ENCODE results near the gene RALB. TPM values are rescaled to one million over a fixed set of nuclear protein-coding genes. Genes with fewer than 3 reads are reported as not detected.

Gene RALB
- total RNA-seq, 1 donor from 2014 or later, result 45.2 TPM

GRCh38 chr2:120237491-120237902, 15.2 kb upstream of the RALB start:
- no peak for DNase-seq (ENCODE audit: low read depth)
- TF ChIP-seq CTCF (IDR thresholded peaks at IDR 0.05; ENCODE audit: insufficient read depth, low read length, poor library complexity, severe bottlenecking), result no peak
- Histone ChIP-seq H3K27me3 (ENCODE audit: control insufficient read depth, insufficient read depth, low read length) (no peaks in the 10 kb centered on the region), H3K36me3 (ENCODE audit: control insufficient read depth, insufficient read depth, low read length) (no peaks in the 10 kb centered on the region), H3K4me3 (ENCODE audit: low read depth, low read length) (no peak overlapping the region)

- TF ChIP-seq CTCF (IDR thresholded peaks at IDR 0.05; ENCODE audit: insufficient read depth, low read length, poor library complexity, severe bottlenecking), result no peak
- no peak overlapping the region for H3K4me3 ChIP-seq (ENCODE audit: low read depth, low read length)
- no peaks in the 10 kb centered on the region for H3K27me3 ChIP-seq (ENCODE audit: control insufficient read depth, insufficient read depth, low read length)
- no peaks in the 10 kb centered on the region for H3K36me3 ChIP-seq (ENCODE audit: control insufficient read depth, insufficient read depth, low read length)
- DNase-seq (ENCODE audit: low read depth), result no peak
Measured at GRCh38 chr2:120238728-120239487, 13.7 kb upstream of the RALB start.

- no peak for DNase-seq (ENCODE audit: low read depth)
- Histone ChIP-seq H3K27me3 (ENCODE audit: control insufficient read depth, insufficient read depth, low read length) (no peaks in the 10 kb centered on the region), H3K4me3 (ENCODE audit: low read depth, low read length) (no peak overlapping the region), H3K36me3 (ENCODE audit: control insufficient read depth, insufficient read depth, low read length) (no peaks in the 10 kb centered on the region)
- TF ChIP-seq CTCF (IDR thresholded peaks at IDR 0.05; ENCODE audit: insufficient read depth, low read length, poor library complexity, severe bottlenecking), result no peak
Measured at GRCh38 chr2:120239488-120240287, 13.0 kb upstream of the RALB start.

GRCh38 chr2:120240901-120241429, 11.7 kb upstream of the RALB start:
- TF ChIP-seq CTCF (IDR thresholded peaks at IDR 0.05; ENCODE audit: insufficient read depth, low read length, poor library complexity, severe bottlenecking), result no peak
- H3K4me3 ChIP-seq (ENCODE audit: low read depth, low read length), result no peak overlapping the region
- H3K36me3 ChIP-seq (ENCODE audit: control insufficient read depth, insufficient read depth, low read length), result no peaks in the 10 kb centered on the region
- no peaks in the 10 kb centered on the region for H3K27me3 ChIP-seq (ENCODE audit: control insufficient read depth, insufficient read depth, low read length)
- no peak for DNase-seq (ENCODE audit: low read depth)

- DNase-seq (ENCODE audit: low read depth), result no peak
- Histone ChIP-seq H3K27me3 (ENCODE audit: control insufficient read depth, insufficient read depth, low read length) (no peaks in the 10 kb centered on the region), H3K36me3 (ENCODE audit: control insufficient read depth, insufficient read depth, low read length) (no peaks in the 10 kb centered on the region), H3K4me3 (ENCODE audit: low read depth, low read length) (no peak overlapping the region)
- TF ChIP-seq CTCF (IDR thresholded peaks at IDR 0.05; ENCODE audit: insufficient read depth, low read length, poor library complexity, severe bottlenecking), result no peak
Measured at GRCh38 chr2:120241684-120242083, 11.0 kb upstream of the RALB start.
